ENCODE results near the gene PPIP5K1.

Gene PPIP5K1

GRCh38 chr15:43522247-43522646 lies 67.8 kb downstream of the PPIP5K1 start:
- no peak overlapping the region for H3K4me3 ChIP-seq (ENCODE audit: low read length)
- DNase-seq (ENCODE audit: low read depth, low spot score) = no peak

GRCh38 chr15:43521419-43521818 lies 68.6 kb downstream of the PPIP5K1 start:
- DNase-seq (ENCODE audit: low read depth, low spot score) = no peak
- H3K4me3 ChIP-seq (ENCODE audit: low read length) = no peak overlapping the region

GRCh38 chr15:43520138-43520537 lies 69.9 kb downstream of the PPIP5K1 start:
- DNase-seq (ENCODE audit: low read depth, low spot score) = no peak
- H3K4me3 ChIP-seq (ENCODE audit: low read length) = no peak overlapping the region

GRCh38 chr15:43519196-43519595 lies 70.8 kb downstream of the PPIP5K1 start:
- peak overlapping the region; percentile 96 for H3K4me3 ChIP-seq (ENCODE audit: low read length)
- no peak for DNase-seq (ENCODE audit: low read depth, low spot score)

- peak overlapping the region; percentile 96 for H3K4me3 ChIP-seq (ENCODE audit: low read length)
- peak; percentile 88 for DNase-seq (ENCODE audit: low read depth, low spot score)
These were observed 71.7 kb downstream of the PPIP5K1 start for GRCh38 chr15:43518197-43518761.

GRCh38 chr15:43517354-43518196 lies 72.4 kb downstream of the PPIP5K1 start, which contains the start of gene MAP1A:
Gene MAP1A (plus strand): TSS chr15:43517608. CDS start chr15:43521474, 3,866 bp downstream.
- peak; percentile 74 for DNase-seq (ENCODE audit: low read depth, low spot score)
- H3K4me3 ChIP-seq (ENCODE audit: low read length) = peak within 1 kb of the TSS; percentile 96

- H3K4me3 ChIP-seq (ENCODE audit: low read length) = peak overlapping the region; percentile 96
- DNase-seq (ENCODE audit: low read depth, low spot score) = no peak
These were observed 73.1 kb downstream of the PPIP5K1 start for GRCh38 chr15:43516801-43517353.

- no peak for DNase-seq (ENCODE audit: low read depth, low spot score)
These were observed 73.8 kb downstream of the PPIP5K1 start for GRCh38 chr15:43516185-43516584.

GRCh38 chr15:43515741-43516140 lies 74.3 kb downstream of the PPIP5K1 start:
- H3K4me3 ChIP-seq (ENCODE audit: low read length) = no peak overlapping the region
- DNase-seq (ENCODE audit: low read depth, low spot score) = no peak

More at GRCh38 chr15:43516185-43516584, 73.8 kb downstream of the PPIP5K1 start:
- no peak overlapping the region for H3K4me3 ChIP-seq (ENCODE audit: low read length)

GRCh38 chr15:43514241-43515057 lies 75.6 kb downstream of the PPIP5K1 start:
- peak; percentile 51 for DNase-seq (ENCODE audit: low read depth, low spot score)
- no peak overlapping the region for H3K4me3 ChIP-seq (ENCODE audit: low read length)

GRCh38 chr15:43513550-43513949 lies 76.5 kb downstream of the PPIP5K1 start:
- no peak for DNase-seq (ENCODE audit: low read depth, low spot score)
- no peak overlapping the region for H3K4me3 ChIP-seq (ENCODE audit: low read length)

- DNase-seq (ENCODE audit: low read depth, low spot score) = no peak
- peak overlapping the region; percentile 78 for H3K4me3 ChIP-seq (ENCODE audit: low read length)
These were observed 78.8 kb downstream of the PPIP5K1 start for GRCh38 chr15:43511012-43511885.

GRCh38 chr15:43510200-43511011 lies 79.6 kb downstream of the PPIP5K1 start:
- peak overlapping the region; percentile 78 for H3K4me3 ChIP-seq (ENCODE audit: low read length)
- DNase-seq (ENCODE audit: low read depth, low spot score) = peak; percentile 97

- peak overlapping the region; percentile 78 for H3K4me3 ChIP-seq (ENCODE audit: low read length)
- no peak for DNase-seq (ENCODE audit: low read depth, low spot score)
These were observed 80.3 kb downstream of the PPIP5K1 start for GRCh38 chr15:43509660-43510199.

- DNase-seq (ENCODE audit: low read depth, low spot score) = no peak
- no peak overlapping the region for H3K4me3 ChIP-seq (ENCODE audit: low read length)
These were observed 80.9 kb downstream of the PPIP5K1 start for GRCh38 chr15:43508991-43509659.

- H3K4me3 ChIP-seq (ENCODE audit: low read length) = no peak overlapping the region
- DNase-seq (ENCODE audit: low read depth, low spot score) = no peak
These were observed 81.6 kb downstream of the PPIP5K1 start for GRCh38 chr15:43508421-43508820.

GRCh38 chr15:43505738-43506137 lies 84.3 kb downstream of the PPIP5K1 start:
- no peak for DNase-seq (ENCODE audit: low read depth, low spot score)
- no peak overlapping the region for H3K4me3 ChIP-seq (ENCODE audit: low read length)
